GM19043 (cell line): ENCODE results near the gene MAP2K5.

Source experiments
- ATAC-seq: cut with Tn5 transposase; IDR thresholded peaks from one replicate; pipeline ENCODE4 v1.9.1; 2021; ENCODE audit warnings: low read depth; ENCODE audit not compliant: unreplicated experiment

Gene MAP2K5

GRCh38 chr15:67845974-67846373 lies 303.5 kb downstream of the MAP2K5 start:
- ATAC-seq: no peak

GRCh38 chr15:67849538-67849937 lies 307.0 kb downstream of the MAP2K5 start:
- ATAC-seq: no peak

- no peak for ATAC-seq
Measured at GRCh38 chr15:67850336-67850735, 307.8 kb downstream of the MAP2K5 start.

GRCh38 chr15:67850994-67851571 lies 308.6 kb downstream of the MAP2K5 start:
- no peak for ATAC-seq

- ATAC-seq: no peak
Measured at GRCh38 chr15:67852418-67852817, 309.9 kb downstream of the MAP2K5 start.

- no peak for ATAC-seq
Measured at GRCh38 chr15:67853454-67853853, 311.0 kb downstream of the MAP2K5 start.

- ATAC-seq: no peak
Measured at GRCh38 chr15:67854358-67854757, 311.9 kb downstream of the MAP2K5 start.

- ATAC-seq: no peak
Measured at GRCh38 chr15:67855842-67856241, 313.3 kb downstream of the MAP2K5 start.
